Left lung (tissue), 10 donors: Measurements from ENCODE around the gene USP19. TPM values are rescaled to one million over a fixed set of nuclear protein-coding genes. Genes with fewer than 3 reads are reported as not detected.
A peak's percentile ranks its signal among the peaks of the same experiment; 100 is the strongest.

Source experiments
- ATAC-seq: fragments of 200-7000 bp; cut with Tn5 transposase; one replicate; pipeline ENCODE4 v1.9.1; 2020; ENCODE audit warnings: moderate library complexity
- DNase-seq, 4 donors: peaks; one replicate each; pipeline ENCODE4 v3.0.0-alpha.2; 2013 to 2020
- H3K27ac ChIP-seq, 2 donors: fragments of 200-600 bp; sonication (generic) in 1 of 2; one replicate each; pipeline versions ENCODE4 v1.5.0 to v1.8.0; 2020 to 2021
- H3K27me3 ChIP-seq, 2 donors: fragments of 200-600 bp; sonication (generic) in 1 of 2; one replicate each; pipeline versions ENCODE4 v1.5.0 to v1.8.0; 2020 to 2021
- H3K36me3 ChIP-seq, 2 donors: fragments of 200-600 bp; sonication (generic) in 1 of 2; one replicate each; pipeline versions ENCODE4 v1.5.0 to v1.8.0; 2020 to 2021
- H3K4me1 ChIP-seq, 2 donors: fragments of 200-600 bp; one replicate each; pipeline ENCODE4 v1.8.0; 2021
- H3K4me3 ChIP-seq, 2 donors: fragments of 200-600 bp; sonication (generic) in 1 of 2; one replicate each; pipeline versions ENCODE4 v1.5.0 to v1.8.0; 2020 to 2021; ENCODE audit warnings: mild to moderate bottlenecking in 1 of 2
- H3K9me3 ChIP-seq, 2 donors: fragments of 200-600 bp; sonication (generic) in 1 of 2; one replicate each; pipeline versions ENCODE4 v1.5.0 to v1.8.0; 2020 to 2021
- CTCF ChIP-seq, 2 donors: fragments of 200-600 bp; sonication (generic) in 1 of 2; IDR thresholded peaks; one replicate each; pipeline versions ENCODE4 v1.5.0 to v1.8.0; 2021; ENCODE audit warnings: antibody characterized with exemption in 2 of 2
- intact Hi-C, 2 donors: fragments of 100-400 bp; cut with DNase I; formaldehyde crosslinking; loops; one replicate each; pipeline versions ENCODE4 v1.11.2 to v1.14.2; 2022
- polyA plus RNA-seq, 6 donors: library from polyadenylated mRNA; unstranded; fragments of 120-200 nt; gene quantifications; one replicate each; pipeline ENCODE4 v1.2.1, GENCODE V29; 2013; ENCODE audit not compliant: insufficient read length in 6 of 6
- total RNA-seq, 2 donors: library from RNA; stranded (reverse); fragmentation: NEBNext Ultra II Directional; extraction: Animal tissue kit (Norgen Biotek cat#: 25700); gene quantifications; one replicate each; pipeline ENCODE4 v1.2.1, GENCODE V29; 2021
- donor health status: DM: no; HTN: yes; CAD: no.
- donor health status: DM: no; HTN: no; CAD: no.

The USP19 gene
- total and polyA plus RNA-seq, 8 donors, result 42.8 to 55.0 (median 49.8) TPM

- H3K9me3 ChIP-seq, result no peaks in the 10 kb centered on the region
- peak overlapping the region; percentile 90 to 96 for H3K4me3 ChIP-seq
- H3K36me3 ChIP-seq, result peaks cover 0 to 23% of the 10 kb centered on the region in 2 donors
- H3K4me1 ChIP-seq, result peaks cover 15 to 41% of the 10 kb centered on the region in 2 donors
- intact Hi-C loops, result no loop called here
- ATAC-seq (peak; percentile 63), DNase-seq (peak; percentile 73 to 92 (median 82))
- H3K27ac ChIP-seq, result peak overlapping the region; percentile 92 to 95
- no peaks in the 10 kb centered on the region for H3K27me3 ChIP-seq
- no peak for TF ChIP-seq CTCF (IDR thresholded peaks at IDR 0.05)
Observed at GRCh38 chr3:49092938-49093852, 27.4 kb downstream of the USP19 start.

GRCh38 chr3:49081429-49081828, 39.2 kb downstream of the USP19 start:
- intact Hi-C loops, result no loop called here
- Histone ChIP-seq H3K27me3 (no peaks in the 10 kb centered on the region), H3K9me3 (no peaks in the 10 kb centered on the region), H3K4me1 (peaks cover 0 to 3% of the 10 kb centered on the region in 2 donors), H3K36me3 (peaks cover 0 to 47% of the 10 kb centered on the region in 2 donors), H3K4me3 (no peak overlapping the region), H3K27ac (no peak overlapping the region)
- TF ChIP-seq CTCF (IDR thresholded peaks at IDR 0.05), result no peak
- ATAC-seq (no peak), DNase-seq (peak in 1 of 4 donors; percentile 14)

- no peak overlapping the region for H3K4me3 ChIP-seq
- no peak for ATAC-seq
- no peaks in the 10 kb centered on the region for H3K27me3 ChIP-seq
- TF ChIP-seq CTCF (IDR thresholded peaks at IDR 0.05), result no peak
- no peak overlapping the region for H3K27ac ChIP-seq
- intact Hi-C loops, result no loop called here
- no peaks in the 10 kb centered on the region for H3K9me3 ChIP-seq
- no peak for DNase-seq
- H3K36me3 ChIP-seq, result peaks cover 4 to 56% of the 10 kb centered on the region in 2 donors
- H3K4me1 ChIP-seq, result peaks cover 0 to 3% of the 10 kb centered on the region in 2 donors
Observed at GRCh38 chr3:49079270-49079669, 41.4 kb downstream of the USP19 start.

- Histone ChIP-seq H3K36me3 (peaks cover 4 to 80% of the 10 kb centered on the region in 2 donors), H3K9me3 (no peaks in the 10 kb centered on the region), H3K27me3 (no peaks in the 10 kb centered on the region), H3K4me1 (peaks cover 0 to 3% of the 10 kb centered on the region in 2 donors), H3K4me3 (no peak overlapping the region), H3K27ac (no peak overlapping the region)
- DNase-seq, result peak in 1 of 4 donors; percentile 4
- TF ChIP-seq CTCF (IDR thresholded peaks at IDR 0.05), result no peak
- ATAC-seq, result no peak
- intact Hi-C loops, result no loop called here
Observed at GRCh38 chr3:49076646-49077045, 44.0 kb downstream of the USP19 start.

- no peak for ATAC-seq
- H3K36me3 ChIP-seq, result peaks cover 4 to 85% of the 10 kb centered on the region in 2 donors
Observed at GRCh38 chr3:49076116-49076515, 44.5 kb downstream of the USP19 start.

More at GRCh38 chr3:49076116-49076515, 44.5 kb downstream of the USP19 start:
- DNase-seq, result no peak
- no peak for TF ChIP-seq CTCF (IDR thresholded peaks at IDR 0.05)
- Histone ChIP-seq H3K4me3 (no peak overlapping the region), H3K9me3 (no peaks in the 10 kb centered on the region), H3K4me1 (peaks cover 0 to 3% of the 10 kb centered on the region in 2 donors), H3K27ac (no peak overlapping the region), H3K27me3 (no peaks in the 10 kb centered on the region)
- intact Hi-C loops, result no loop called here
